ENCODE measurements around the gene SIX3. TPM values are rescaled to one million over a fixed set of nuclear protein-coding genes. Genes with fewer than 3 reads are reported as not detected.

The SIX3 gene
- total and polyA plus RNA-seq, 2 of the 4 experiments (the other 2 are of a cell fraction), result not detected

- Histone ChIP-seq H3K9me1 (ENCODE audit: insufficient read depth, low read length) (no peaks in the 10 kb centered on the region), H2AK5ac (ENCODE audit: low read depth, low read length) (no peak overlapping the region), H3K4me2 (ENCODE audit: low read depth, low read length) (no peak overlapping the region), H4K91ac (ENCODE audit: insufficient read depth, low read depth, low read length) (no peak overlapping the region), H4K8ac (ENCODE audit: low read depth in 2 of 2, low read length in 2 of 2) (no peak overlapping the region), H3K27ac (ENCODE audit: insufficient read depth, low read length) (no peak overlapping the region), H4K5ac (ENCODE audit: low read depth, low read length) (no peak overlapping the region), H3K56ac (ENCODE audit: extremely low read depth, insufficient read depth, low read length) (no peak overlapping the region), H2BK5ac (ENCODE audit: low read depth, low read length, poor library complexity, severe bottlenecking) (no peak overlapping the region), H2AFZ (replicated peaks; ENCODE audit: low read length, poor library complexity) (peak overlapping the region; percentile 3), H4K20me1 (ENCODE audit: insufficient read depth, low read length) (no peaks in the 10 kb centered on the region), H3K27me3 (ENCODE audit: control insufficient read depth, insufficient read depth, low read length) (peaks cover 45% of the 10 kb centered on the region), H3K4me1 (ENCODE audit: control insufficient read depth, insufficient read depth, low read length) (no peaks in the 10 kb centered on the region), H3K9me3 (ENCODE audit: control insufficient read depth, insufficient read depth, low read length) (no peaks in the 10 kb centered on the region), H3K18ac (ENCODE audit: low read depth, low read length) (no peak overlapping the region), H2BK20ac (ENCODE audit: low read depth, low read length) (no peak overlapping the region), H3K4ac (ENCODE audit: low read depth, low read length) (no peak overlapping the region), H3K36me3 (ENCODE audit: control insufficient read depth, insufficient read depth, low read length) (no peaks in the 10 kb centered on the region), H3K23ac (ENCODE audit: low read depth, low read length) (no peak overlapping the region), H2AK9ac (replicated peaks; ENCODE audit: low read depth, low read length, poor library complexity) (no peak overlapping the region), H2BK15ac (ENCODE audit: low read depth, low read length) (no peak overlapping the region), H3K14ac (replicated peaks; ENCODE audit: low read depth, low read length) (no peak overlapping the region), H3K4me3 (ENCODE audit: insufficient read depth, low read depth, low read length) (no peak overlapping the region), H3K9ac (ENCODE audit: low read depth, low read length) (no peak overlapping the region), H2BK120ac (ENCODE audit: low read depth, low read length) (no peak overlapping the region), H3K79me1 (ENCODE audit: low read depth in 1 of 2, low read length in 2 of 2) (no peaks in the 10 kb centered on the region)
- peak; percentile 37; the same call in 1 of the 2 replicates for TF ChIP-seq BHLHE40 (IDR thresholded peaks at IDR 0.05; ENCODE audit: low read depth, low read length)
- no peak for TF ChIP-seq MXI1 (IDR thresholded peaks at IDR 0.05; ENCODE audit: borderline replicate concordance, low read depth, low read length)
- no TSS peak for BruUV-seq (replicated peaks)
- in situ Hi-C loops (cut with MboI; ENCODE audit: low sequenced_read_pairs) (loop anchor here (25.0 kb wide), 1 partner anchor 484 kb away; no protein-coding TSS in a partner anchor), intact Hi-C loops (cut with micrococcal nuclease) (no loop called here), dilution Hi-C loops (cut with HindIII; ENCODE audit: low sequenced_read_pairs, unreplicated experiment) (no loop called here)
- CTCF ChIA-PET, result no interaction called here
- ATAC-seq (ENCODE audit: low read depth) (no peak), DNase-seq (peak; percentile 18)
- WGBS, 2 experiments (ENCODE audit: extremely low coverage in 2 of 2, insufficient read length in 1 of 2), result 68% methylated on average over 5 of the region's 15 CpGs; no CpG with 5 or more reads in 1 of the 2 experiments
- POLR2A ChIA-PET (ENCODE audit: unreplicated experiment), result no interaction called here
These were observed 29.4 kb downstream of the SIX3 start for GRCh38 chr2:44970846-44971450.
